Left forelimb (tissue), 1 donor: ENCODE results near the gene LRRC1.
A peak's percentile ranks its signal among the peaks of the same experiment; 100 is the strongest.

ENCODE experiments used
- DNase-seq: peaks from one replicate; pipeline ENCODE4 v3.0.0-alpha.2; 2018; ENCODE audit warnings: low spot score

The LRRC1 gene

GRCh38 chr6:53925891-53926290, 131.1 kb downstream of the LRRC1 start:
- no peak for DNase-seq

DNA sequence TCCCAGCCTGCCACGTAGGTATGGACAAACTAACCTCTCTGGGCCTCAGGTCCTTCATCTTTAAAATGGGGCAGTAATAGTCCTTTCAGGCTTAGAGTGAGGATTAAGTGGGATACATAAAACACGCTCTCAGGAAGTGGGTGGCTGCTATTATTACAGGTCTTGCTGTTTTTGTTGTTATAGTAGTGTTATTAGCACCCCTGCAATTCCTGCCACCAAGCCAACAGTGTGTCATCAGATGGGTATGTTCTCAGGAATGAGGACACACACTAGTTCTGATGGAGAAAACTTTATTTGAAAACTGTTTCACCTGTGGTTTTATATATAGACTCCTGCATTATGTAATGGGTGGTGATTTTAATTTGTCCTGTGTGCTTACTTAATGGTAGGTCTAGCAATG, 131.7 kb downstream of the LRRC1 start:
- DNase-seq = no peak

DNA sequence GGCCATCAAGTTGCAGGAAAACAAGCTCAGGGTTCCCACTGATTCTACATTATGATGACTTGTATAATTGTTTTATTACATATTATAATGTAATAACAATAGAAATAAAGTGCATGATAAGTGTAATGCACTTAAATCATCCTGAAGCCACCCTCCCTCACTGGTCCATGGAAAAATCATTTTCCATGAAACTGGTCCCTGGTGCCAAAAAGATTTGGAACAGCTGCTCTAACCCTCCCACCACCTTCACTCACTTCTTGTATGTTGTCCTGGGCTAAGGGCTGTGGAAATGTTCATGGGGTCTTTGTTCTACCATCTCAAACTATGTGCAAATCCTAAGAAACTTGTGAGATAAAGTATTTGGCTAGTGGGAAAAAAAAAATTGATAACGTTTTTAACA, 133.8 kb downstream of the LRRC1 start:
- DNase-seq = no peak

GRCh38 chr6:53929041-53929820, 134.4 kb downstream of the LRRC1 start:
- DNase-seq = no peak

- DNase-seq = no peak
Observed at GRCh38 chr6:53929821-53930120, 135.0 kb downstream of the LRRC1 start.

DNA sequence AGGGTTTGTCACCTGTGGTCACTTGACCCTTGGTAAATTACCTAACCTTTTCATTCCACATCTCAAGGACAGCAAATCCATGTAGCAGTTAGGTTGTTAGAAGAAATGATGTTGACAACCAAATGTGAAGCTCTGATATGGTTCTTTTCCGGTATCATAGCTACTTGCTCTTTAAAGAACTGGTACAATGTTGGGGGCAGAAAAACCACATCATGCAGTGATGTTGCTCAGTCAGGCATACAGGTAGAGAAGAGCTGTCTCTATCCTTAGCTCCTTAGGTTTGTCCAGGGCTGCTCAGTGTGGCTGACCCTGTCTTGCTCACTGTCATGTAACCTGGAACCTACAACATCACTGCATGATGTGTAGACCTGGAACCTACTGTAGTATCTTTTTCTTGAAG, 135.5 kb downstream of the LRRC1 start:
- DNase-seq = no peak

DNA sequence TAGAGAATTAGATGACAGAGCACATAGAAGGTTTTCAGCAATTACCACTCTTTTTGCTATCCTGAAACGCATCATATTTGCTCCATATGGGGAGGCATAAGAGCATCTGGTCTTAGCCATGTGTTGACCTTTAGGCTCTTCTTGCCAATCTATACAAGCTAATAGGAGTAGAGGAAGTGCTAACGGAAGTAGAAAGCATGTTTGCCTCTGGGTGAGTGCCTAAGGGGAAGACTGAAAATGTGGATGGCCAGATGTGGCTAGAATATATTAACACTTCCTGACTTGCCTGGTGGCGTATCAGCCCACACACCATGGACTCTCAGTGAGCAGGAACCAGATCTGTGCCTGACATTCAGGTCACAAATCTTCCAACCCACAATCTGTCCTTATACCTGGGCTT, 136.3 kb downstream of the LRRC1 start:
- no peak for DNase-seq

GRCh38 chr6:53932516-53932915, 137.7 kb downstream of the LRRC1 start:
- no peak for DNase-seq

GRCh38 chr6:53934023-53934422, 139.2 kb downstream of the LRRC1 start:
- no peak for DNase-seq

DNA sequence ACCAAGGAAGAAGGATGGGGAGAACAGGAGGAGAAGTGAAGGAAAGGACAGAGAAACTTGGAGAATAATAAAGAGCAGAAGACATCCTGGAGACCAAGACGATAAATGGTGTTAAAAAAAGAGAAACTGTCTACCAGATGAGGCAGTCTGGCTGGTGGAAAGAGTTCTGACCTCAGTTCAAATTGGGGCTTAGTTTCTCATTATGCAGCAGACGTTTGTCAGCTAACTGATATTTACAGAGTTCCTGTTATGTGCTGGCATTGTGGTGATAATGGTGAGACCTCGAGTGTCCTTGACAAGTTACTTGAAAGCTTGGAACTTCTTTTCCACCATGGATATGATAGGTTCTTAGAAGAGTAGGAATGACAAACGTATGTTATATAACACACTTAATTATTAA, 142.7 kb downstream of the LRRC1 start:
- DNase-seq = no peak

DNA sequence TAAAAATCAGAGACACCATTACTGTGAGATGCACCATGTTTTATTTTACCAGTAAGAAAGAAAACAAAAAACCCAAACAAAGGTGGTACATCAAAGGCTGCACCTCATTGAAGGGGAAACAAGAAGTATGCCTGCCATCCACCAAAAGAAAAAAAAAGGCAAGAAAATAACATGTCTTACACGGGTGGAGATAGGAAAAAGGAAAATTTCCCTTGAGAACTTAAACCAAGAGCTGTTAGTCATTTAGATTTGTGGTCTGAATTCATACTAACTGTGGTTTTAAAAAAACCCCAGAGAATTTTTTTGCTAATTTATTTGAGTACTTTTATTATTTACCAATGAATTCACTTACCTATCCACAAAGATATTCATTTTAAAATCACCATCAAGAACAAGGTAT, 144.0 kb downstream of the LRRC1 start:
- DNase-seq = no peak

GRCh38 chr6:53939830-53940229, 145.0 kb downstream of the LRRC1 start:
- DNase-seq = no peak

DNA sequence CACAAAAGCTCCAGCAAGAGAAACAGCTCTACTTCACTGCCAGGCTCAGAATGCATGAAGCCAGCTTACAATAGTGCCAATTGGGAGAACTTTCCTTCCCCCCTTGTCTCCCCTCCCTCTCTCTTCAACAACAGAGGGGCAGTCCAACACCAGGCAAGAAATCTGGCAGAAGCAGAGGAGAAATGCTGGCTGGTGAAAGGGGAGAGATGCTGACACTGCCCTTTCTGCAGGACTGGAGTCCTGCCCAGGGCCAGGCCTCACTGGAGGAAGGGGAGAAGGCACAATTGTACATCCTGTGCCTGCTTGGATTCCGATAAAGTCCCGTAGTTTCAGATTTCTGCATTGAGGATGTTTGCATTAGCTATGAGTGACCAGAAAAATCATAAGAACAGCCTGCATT, 148.6 kb downstream of the LRRC1 start:
- no peak for DNase-seq

- DNase-seq = no peak
Observed at GRCh38 chr6:53944091-53944490, 149.3 kb downstream of the LRRC1 start.

- DNase-seq = no peak
Observed at GRCh38 chr6:53944543-53944942, 149.7 kb downstream of the LRRC1 start.

GRCh38 chr6:53945765-53946407, 151.1 kb downstream of the LRRC1 start:
- no peak for DNase-seq

DNA sequence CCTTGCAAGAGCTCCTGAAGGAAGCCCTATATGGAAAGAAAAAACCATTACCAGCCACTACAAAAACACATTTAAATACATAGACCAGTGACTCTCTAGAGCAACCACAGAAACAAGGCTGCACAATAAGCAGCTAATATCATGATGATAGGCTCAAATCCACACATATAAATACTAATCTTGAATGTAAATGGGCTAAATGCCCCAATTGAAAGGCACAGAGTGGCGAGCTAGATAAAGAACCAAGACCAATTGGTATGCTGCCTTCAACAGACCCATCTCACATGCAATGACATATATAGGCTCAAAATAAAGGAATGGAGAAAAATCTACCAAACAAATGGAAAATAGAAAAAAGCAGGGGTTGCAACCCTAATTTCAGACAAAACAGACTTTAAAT, 153.0 kb downstream of the LRRC1 start:
- no peak for DNase-seq

- DNase-seq = no peak
Observed at GRCh38 chr6:53951383-53951782, 156.6 kb downstream of the LRRC1 start.

DNA sequence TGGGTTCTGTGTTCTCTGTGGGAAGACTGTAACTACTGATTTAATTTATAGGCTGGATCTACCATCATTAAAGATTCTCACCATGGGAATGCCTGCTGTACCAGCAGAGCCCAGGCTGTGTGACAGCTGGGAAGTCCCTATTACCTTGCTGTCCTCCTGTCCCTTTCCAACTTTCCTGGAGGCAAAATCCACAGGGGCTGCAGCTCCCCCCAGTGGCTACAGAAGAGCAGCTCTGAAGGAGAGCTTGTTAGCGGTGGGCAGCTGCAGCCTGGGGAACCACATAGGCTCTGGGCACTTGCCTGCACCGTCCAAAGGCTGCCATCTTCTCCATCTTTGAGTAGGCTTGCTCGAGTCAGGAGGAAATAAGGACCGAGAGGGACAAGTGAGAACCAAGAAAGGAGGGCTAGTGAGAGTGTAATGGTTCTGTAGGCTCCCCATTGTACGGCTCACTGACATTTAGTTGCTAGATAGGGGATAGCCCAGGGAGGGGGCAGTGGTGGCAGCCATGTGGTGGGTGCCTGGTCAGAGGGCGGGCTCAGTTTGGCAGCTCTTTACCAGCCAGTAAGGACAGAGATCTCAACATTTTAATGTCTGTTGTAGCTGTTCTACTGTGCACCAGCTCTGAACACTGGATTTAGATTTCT, 161.4 kb downstream of the LRRC1 start:
- DNase-seq = peak; percentile 81

GRCh38 chr6:53956804-53957203, 162.0 kb downstream of the LRRC1 start:
- no peak for DNase-seq

GRCh38 chr6:53959717-53960116, 164.9 kb downstream of the LRRC1 start:
- no peak for DNase-seq

GRCh38 chr6:53960311-53960710, 165.5 kb downstream of the LRRC1 start:
- no peak for DNase-seq

DNA sequence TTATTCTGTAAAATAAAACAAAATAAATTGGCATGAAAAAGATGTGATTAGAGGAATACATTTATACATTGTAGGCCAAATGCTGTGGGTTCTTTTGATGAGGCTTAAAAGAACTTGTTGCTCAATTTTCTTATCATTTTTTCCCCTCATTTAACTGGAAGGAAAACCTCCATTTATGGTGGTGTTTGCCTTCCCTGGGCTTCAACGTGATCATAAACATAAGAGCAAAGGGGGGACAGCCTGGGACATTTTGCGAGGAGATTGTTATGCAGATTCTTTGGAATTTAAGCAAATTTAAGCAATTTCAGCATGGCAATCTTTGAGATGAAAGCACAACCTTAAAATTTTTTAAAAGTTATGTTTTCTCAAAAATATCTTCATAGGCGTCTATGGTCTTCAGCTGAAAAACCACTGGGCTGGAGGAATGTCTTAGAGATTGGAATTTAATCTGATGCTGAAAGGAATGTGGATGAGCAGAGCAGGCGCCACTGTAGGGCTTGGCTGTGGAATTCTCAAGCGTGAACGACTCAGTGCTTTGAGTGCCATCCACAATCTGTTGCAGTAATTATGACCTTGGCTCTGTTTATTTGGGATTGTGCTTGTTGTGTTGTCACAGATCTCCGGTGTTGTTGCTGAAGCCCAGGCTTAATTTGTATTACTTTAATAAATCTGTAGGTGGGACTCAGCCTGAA, 167.0 kb downstream of the LRRC1 start:
- DNase-seq = no peak
